Measurements from ENCODE around the gene KRTAP12-2. TPM values are rescaled to one million over a fixed set of nuclear protein-coding genes. Genes with fewer than 3 reads are reported as not detected.

Gene KRTAP12-2
- total RNA-seq, 4 donors from 2014 or later, result not detected

Other genes starting within 250 kb of the KRTAP12-2 start
- under 1 TPM; 0.36 to 0.70 (median 0.55) TPM for gene LRRC3, start 211.4 kb downstream of the KRTAP12-2 start, total RNA-seq
- gene KRTAP10-1, start 126.7 kb downstream of the KRTAP12-2 start, total RNA-seq, result not detected
- not detected for gene KRTAP10-2, start 115.4 kb downstream of the KRTAP12-2 start, total RNA-seq
- not detected for gene KRTAP10-3, start 108.1 kb downstream of the KRTAP12-2 start, total RNA-seq
- not detected for gene KRTAP10-4, start 93.2 kb downstream of the KRTAP12-2 start, total RNA-seq
- gene KRTAP10-5, start 86.3 kb downstream of the KRTAP12-2 start, total RNA-seq, result not detected
- not detected for gene KRTAP10-6, start 74.4 kb downstream of the KRTAP12-2 start, total RNA-seq
- not detected for gene KRTAP10-7, start 66.3 kb downstream of the KRTAP12-2 start, total RNA-seq
- gene KRTAP10-8, start 54.8 kb downstream of the KRTAP12-2 start, total RNA-seq, result not detected
- gene KRTAP10-9, start 39.8 kb downstream of the KRTAP12-2 start, total RNA-seq, result not detected
- not detected for gene KRTAP10-10, start 29.6 kb downstream of the KRTAP12-2 start, total RNA-seq
- not detected for gene KRTAP10-11, start 20.5 kb downstream of the KRTAP12-2 start, total RNA-seq
- gene KRTAP12-4, start 12.3 kb downstream of the KRTAP12-2 start, total RNA-seq, result not detected
- not detected for gene KRTAP12-3, start 9.0 kb downstream of the KRTAP12-2 start, total RNA-seq
- gene KRTAP12-1, start 15.2 kb upstream of the KRTAP12-2 start, total RNA-seq, result not detected
- not detected for gene KRTAP10-12, start 30.2 kb upstream of the KRTAP12-2 start, total RNA-seq
- gene TSPEAR, start 44.6 kb upstream of the KRTAP12-2 start, total RNA-seq, result not detected
- gene UBE2G2, start 134.9 kb upstream of the KRTAP12-2 start, total RNA-seq, result 10 to 100 TPM; 64.2 to 83.8 (median 73.3) TPM
- 10 to 100 TPM; 49.0 to 85.9 (median 63.7) TPM for gene SUMO3, start 151.1 kb upstream of the KRTAP12-2 start, total RNA-seq
- gene PTTG1IP, start 206.8 kb upstream of the KRTAP12-2 start, total RNA-seq, result 100 to 1,000 TPM; 116 to 217 (median 127) TPM